Measurements from ENCODE around the gene CENPS. TPM values are rescaled to one million over a fixed set of nuclear protein-coding genes. Genes with fewer than 3 reads are reported as not detected.

The CENPS gene
- total and polyA plus RNA-seq, 2 of the 13 experiments (the other 11 are each of a cell fraction or from before 2014, with no cell fraction given), result 3.3 to 22.0 TPM

- TF ChIP-seq, protein P1, sequence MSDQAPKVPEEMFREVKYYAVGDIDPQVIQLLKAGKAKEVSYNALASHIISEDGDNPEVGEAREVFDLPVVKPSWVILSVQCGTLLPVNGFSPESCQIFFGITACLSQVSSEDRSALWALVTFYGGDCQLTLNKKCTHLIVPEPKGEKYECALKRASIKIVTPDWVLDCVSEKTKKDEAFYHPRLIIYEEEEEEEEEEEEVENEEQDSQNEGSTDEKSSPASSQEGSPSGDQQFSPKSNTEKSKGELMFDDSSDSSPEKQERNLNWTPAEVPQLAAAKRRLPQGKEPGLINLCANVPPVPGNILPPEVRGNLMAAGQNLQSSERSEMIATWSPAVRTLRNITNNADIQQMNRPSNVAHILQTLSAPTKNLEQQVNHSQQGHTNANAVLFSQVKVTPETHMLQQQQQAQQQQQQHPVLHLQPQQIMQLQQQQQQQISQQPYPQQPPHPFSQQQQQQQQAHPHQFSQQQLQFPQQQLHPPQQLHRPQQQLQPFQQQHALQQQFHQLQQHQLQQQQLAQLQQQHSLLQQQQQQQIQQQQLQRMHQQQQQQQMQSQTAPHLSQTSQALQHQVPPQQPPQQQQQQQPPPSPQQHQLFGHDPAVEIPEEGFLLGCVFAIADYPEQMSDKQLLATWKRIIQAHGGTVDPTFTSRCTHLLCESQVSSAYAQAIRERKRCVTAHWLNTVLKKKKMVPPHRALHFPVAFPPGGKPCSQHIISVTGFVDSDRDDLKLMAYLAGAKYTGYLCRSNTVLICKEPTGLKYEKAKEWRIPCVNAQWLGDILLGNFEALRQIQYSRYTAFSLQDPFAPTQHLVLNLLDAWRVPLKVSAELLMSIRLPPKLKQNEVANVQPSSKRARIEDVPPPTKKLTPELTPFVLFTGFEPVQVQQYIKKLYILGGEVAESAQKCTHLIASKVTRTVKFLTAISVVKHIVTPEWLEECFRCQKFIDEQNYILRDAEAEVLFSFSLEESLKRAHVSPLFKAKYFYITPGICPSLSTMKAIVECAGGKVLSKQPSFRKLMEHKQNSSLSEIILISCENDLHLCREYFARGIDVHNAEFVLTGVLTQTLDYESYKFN (CRISPR knock-in tag; conservative IDR thresholded peaks at IDR 0.05), result no peak
- TF ChIP-seq KDM1A (CRISPR knock-in tag; IDR thresholded peaks at IDR 0.05), result no peak
- TF ChIP-seq ZNF724P (CRISPR knock-in tag; IDR thresholded peaks at IDR 0.05; ENCODE audit: borderline replicate concordance), result no peak
- 0 out of 2 replicates have a peak, but pooled peaks have one; percentile 54 for TF ChIP-seq TIGD3 (CRISPR knock-in tag; IDR thresholded peaks at IDR 0.05; ENCODE audit: borderline replicate concordance)
- TF ChIP-seq ZNF354B (CRISPR knock-in tag; IDR thresholded peaks at IDR 0.05), result no peak
- 0 out of 2 replicates have a peak, but pooled peaks have one; percentile 54 for TF ChIP-seq HMG20B (CRISPR knock-in tag; conservative IDR thresholded peaks at IDR 0.05)
- TF ChIP-seq MATR3 (CRISPR knock-in tag; IDR thresholded peaks at IDR 0.05), result no peak
- TF ChIP-seq MAFK (conservative IDR thresholded peaks at IDR 0.05 in 1 of 2, IDR thresholded peaks at IDR 0.05 in 1 of 2; ENCODE audit: low read length in 2 of 2), result no peak
- TF ChIP-seq ATF6 (CRISPR knock-in tag; conservative IDR thresholded peaks at IDR 0.05), result 0 out of 2 replicates have a peak, but pooled peaks have one; percentile 48
- TF ChIP-seq JUN (CRISPR knock-in tag; IDR thresholded peaks at IDR 0.05), result no peak
- peak; percentile 75; the same call in 1 of the 2 replicates for TF ChIP-seq KDM2A (CRISPR knock-in tag; IDR thresholded peaks at IDR 0.05; ENCODE audit: borderline replicate concordance, low read depth)
- no peak for TF ChIP-seq ZBTB1 (CRISPR knock-in tag; IDR thresholded peaks at IDR 0.05; ENCODE audit: borderline replicate concordance)
- TF ChIP-seq, protein P2, sequence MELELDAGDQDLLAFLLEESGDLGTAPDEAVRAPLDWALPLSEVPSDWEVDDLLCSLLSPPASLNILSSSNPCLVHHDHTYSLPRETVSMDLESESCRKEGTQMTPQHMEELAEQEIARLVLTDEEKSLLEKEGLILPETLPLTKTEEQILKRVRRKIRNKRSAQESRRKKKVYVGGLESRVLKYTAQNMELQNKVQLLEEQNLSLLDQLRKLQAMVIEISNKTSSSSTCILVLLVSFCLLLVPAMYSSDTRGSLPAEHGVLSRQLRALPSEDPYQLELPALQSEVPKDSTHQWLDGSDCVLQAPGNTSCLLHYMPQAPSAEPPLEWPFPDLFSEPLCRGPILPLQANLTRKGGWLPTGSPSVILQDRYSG (CRISPR knock-in tag; IDR thresholded peaks at IDR 0.05), result no peak
- TF ChIP-seq ZSCAN21 (CRISPR knock-in tag; IDR thresholded peaks at IDR 0.05; ENCODE audit: borderline replicate concordance), result no peak
- no peak for TF ChIP-seq ZNF7 (CRISPR knock-in tag; IDR thresholded peaks at IDR 0.05)
- no peak for TF ChIP-seq ZSCAN9 (CRISPR knock-in tag; IDR thresholded peaks at IDR 0.05; ENCODE audit: borderline replicate concordance)
- TF ChIP-seq, protein P3, sequence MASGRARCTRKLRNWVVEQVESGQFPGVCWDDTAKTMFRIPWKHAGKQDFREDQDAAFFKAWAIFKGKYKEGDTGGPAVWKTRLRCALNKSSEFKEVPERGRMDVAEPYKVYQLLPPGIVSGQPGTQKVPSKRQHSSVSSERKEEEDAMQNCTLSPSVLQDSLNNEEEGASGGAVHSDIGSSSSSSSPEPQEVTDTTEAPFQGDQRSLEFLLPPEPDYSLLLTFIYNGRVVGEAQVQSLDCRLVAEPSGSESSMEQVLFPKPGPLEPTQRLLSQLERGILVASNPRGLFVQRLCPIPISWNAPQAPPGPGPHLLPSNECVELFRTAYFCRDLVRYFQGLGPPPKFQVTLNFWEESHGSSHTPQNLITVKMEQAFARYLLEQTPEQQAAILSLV (CRISPR knock-in tag; IDR thresholded peaks at IDR 0.05; ENCODE audit: borderline replicate concordance), result no peak; the same call in 1 of the 2 replicates
- no peak; the same call in 1 of the 2 replicates for TF ChIP-seq ZNF746 (CRISPR knock-in tag; IDR thresholded peaks at IDR 0.05)
- no peak for TF ChIP-seq ATF7-NPFF (CRISPR knock-in tag; IDR thresholded peaks at IDR 0.05; ENCODE audit: low read depth)
- TF ChIP-seq HNF4A (CRISPR knock-in tag; IDR thresholded peaks at IDR 0.05), result peak; percentile 56
These were observed 44.6 kb downstream of the CENPS start, which contains the start of gene PEX14 (continued) for GRCh38 chr1:10474613-10475507.
